ENCODE measurements around the gene EPS15. TPM values are rescaled to one million over a fixed set of nuclear protein-coding genes. Genes with fewer than 3 reads are reported as not detected.

The EPS15 gene
- total RNA-seq, 1 donor from 2014 or later, result 20.6 TPM

GRCh38 chr1:51344276-51344601 lies 174.8 kb downstream of the EPS15 start:
- TF ChIP-seq CTCF (conservative IDR thresholded peaks at IDR 0.05; ENCODE audit: low read depth, low read length), result no peak
- no peak for DNase-seq (ENCODE audit: low read depth)
- peak overlapping the region; percentile 55 for H3K4me3 ChIP-seq (ENCODE audit: low read depth, low read length)

- no peak for TF ChIP-seq CTCF (conservative IDR thresholded peaks at IDR 0.05; ENCODE audit: low read depth, low read length)
- no peak overlapping the region for H3K4me3 ChIP-seq (ENCODE audit: low read depth, low read length)
- no peak for DNase-seq (ENCODE audit: low read depth)
Measured at GRCh38 chr1:51343624-51344023, 175.4 kb downstream of the EPS15 start.

GRCh38 chr1:51342591-51343206 lies 176.4 kb downstream of the EPS15 start:
- H3K4me3 ChIP-seq (ENCODE audit: low read depth, low read length), result no peak overlapping the region
- TF ChIP-seq CTCF (conservative IDR thresholded peaks at IDR 0.05; ENCODE audit: low read depth, low read length), result no peak
- no peak for DNase-seq (ENCODE audit: low read depth)

GRCh38 chr1:51341876-51342496 lies 177.1 kb downstream of the EPS15 start:
- no peak overlapping the region for H3K4me3 ChIP-seq (ENCODE audit: low read depth, low read length)
- TF ChIP-seq CTCF (conservative IDR thresholded peaks at IDR 0.05; ENCODE audit: low read depth, low read length), result no peak
- no peak for DNase-seq (ENCODE audit: low read depth)

- DNase-seq (ENCODE audit: low read depth), result no peak
- no peak overlapping the region for H3K4me3 ChIP-seq (ENCODE audit: low read depth, low read length)
- TF ChIP-seq CTCF (conservative IDR thresholded peaks at IDR 0.05; ENCODE audit: low read depth, low read length), result no peak
Measured at GRCh38 chr1:51340380-51340779, 178.7 kb downstream of the EPS15 start.

GRCh38 chr1:51336711-51337110 lies 182.4 kb downstream of the EPS15 start:
- H3K4me3 ChIP-seq (ENCODE audit: low read depth, low read length), result no peak overlapping the region
- no peak for TF ChIP-seq CTCF (conservative IDR thresholded peaks at IDR 0.05; ENCODE audit: low read depth, low read length)
- no peak for DNase-seq (ENCODE audit: low read depth)

- TF ChIP-seq CTCF (conservative IDR thresholded peaks at IDR 0.05; ENCODE audit: low read depth, low read length), result no peak
- no peak overlapping the region for H3K4me3 ChIP-seq (ENCODE audit: low read depth, low read length)
- no peak for DNase-seq (ENCODE audit: low read depth)
Measured at GRCh38 chr1:51336004-51336403, 183.1 kb downstream of the EPS15 start.

All from epithelial cell of proximal tubule (primary cell).